Fibroblast of skin of scalp (primary cell): Measurements from ENCODE around the gene GPR183.
A peak's percentile ranks its signal among the peaks of the same experiment; 100 is the strongest.

Source experiments
- DNase-seq: peaks from one replicate; pipeline ENCODE4 v3.0.0-alpha.2; 2013

Gene GPR183

GRCh38 chr13:99339230-99339721 is 32.1 kb upstream of the GPR183 start:
- no peak for DNase-seq

DNA sequence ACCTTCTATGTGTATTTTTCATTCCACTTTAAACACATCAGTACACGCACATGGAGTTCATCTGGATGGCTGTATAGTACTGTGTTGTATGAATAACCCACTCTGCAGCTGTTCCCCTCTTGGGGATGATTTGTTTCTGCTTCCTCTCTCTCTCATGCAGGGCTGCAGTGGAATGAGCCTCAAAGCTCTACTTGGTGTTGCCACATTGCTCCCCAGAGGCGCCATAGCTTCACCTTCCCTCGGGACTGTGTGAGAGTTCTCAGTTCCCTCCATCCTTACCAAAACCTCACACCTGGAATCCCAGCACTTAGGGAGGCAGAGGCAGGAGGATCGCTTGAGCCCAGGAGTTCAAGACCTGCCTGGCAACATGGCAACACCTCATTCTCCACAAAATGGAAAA is 28.4 kb upstream of the GPR183 start:
- DNase-seq, result peak; percentile 33

DNA sequence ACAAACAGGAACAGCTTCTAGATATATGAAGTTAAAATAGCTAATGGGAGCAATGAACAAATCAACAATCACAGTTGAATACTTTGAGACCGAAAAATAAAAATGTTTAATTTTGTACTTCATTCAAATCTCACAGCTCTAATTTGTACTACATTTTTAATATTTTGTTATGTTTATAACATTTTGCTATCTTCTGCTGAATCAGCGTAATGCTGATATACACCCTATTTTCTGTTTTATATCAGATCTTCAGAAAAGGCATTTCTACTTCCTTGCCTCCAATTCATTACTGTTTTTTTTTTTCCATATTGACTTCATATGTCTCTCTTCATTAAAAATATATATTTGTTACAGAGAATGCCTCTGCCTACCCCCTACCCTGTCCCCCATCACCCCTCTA is 27.9 kb upstream of the GPR183 start:
- DNase-seq, result no peak

- DNase-seq, result no peak
These were observed 27.0 kb upstream of the GPR183 start for GRCh38 chr13:99334221-99334620.

DNA sequence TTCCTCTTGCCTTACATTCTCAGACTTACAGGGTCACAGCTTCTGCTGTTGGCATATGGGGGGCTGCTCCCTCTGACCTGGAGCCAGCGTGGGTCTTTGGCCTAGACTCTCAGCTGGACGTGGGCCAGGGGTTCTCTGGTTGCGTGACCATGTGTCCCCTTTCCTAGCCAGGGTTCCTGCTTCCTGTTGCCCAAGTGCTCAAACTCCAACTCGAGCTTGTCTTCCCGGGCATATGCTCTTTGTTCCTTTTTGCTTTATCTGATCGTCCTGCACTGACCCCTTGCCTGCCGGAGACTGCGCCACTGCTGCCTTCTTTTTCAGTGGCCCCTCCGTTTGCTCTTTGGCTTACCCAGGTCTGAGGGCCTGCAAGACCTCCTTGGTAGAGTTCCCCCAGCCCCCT is 25.3 kb upstream of the GPR183 start:
- no peak for DNase-seq

GRCh38 chr13:99331881-99332293 is 24.7 kb upstream of the GPR183 start:
- no peak for DNase-seq

- DNase-seq, result no peak
These were observed 23.7 kb upstream of the GPR183 start for GRCh38 chr13:99330942-99331341.

DNA sequence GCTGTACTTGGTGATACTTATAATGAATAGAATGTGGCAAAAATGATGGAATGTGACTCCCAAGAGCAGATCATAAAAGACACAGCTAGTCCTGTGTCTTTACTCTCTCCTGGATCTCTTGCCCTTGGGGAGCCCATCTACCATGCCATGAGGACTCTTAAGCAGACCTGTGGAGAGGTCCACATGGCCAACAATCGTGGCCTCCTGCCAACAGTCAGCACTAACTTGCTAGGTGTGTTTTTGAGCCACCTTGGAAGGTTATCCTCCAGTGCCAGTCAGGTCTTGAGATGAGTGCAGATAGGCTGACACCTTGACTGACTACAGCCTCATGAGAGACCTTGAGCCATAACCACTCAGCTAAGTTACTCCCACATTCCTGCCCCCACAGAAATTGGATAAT is 22.3 kb upstream of the GPR183 start:
- no peak for DNase-seq

- no peak for DNase-seq
These were observed 20.6 kb upstream of the GPR183 start for GRCh38 chr13:99327761-99328160.

- DNase-seq, result no peak
These were observed 19.9 kb upstream of the GPR183 start for GRCh38 chr13:99327126-99327525.

DNA sequence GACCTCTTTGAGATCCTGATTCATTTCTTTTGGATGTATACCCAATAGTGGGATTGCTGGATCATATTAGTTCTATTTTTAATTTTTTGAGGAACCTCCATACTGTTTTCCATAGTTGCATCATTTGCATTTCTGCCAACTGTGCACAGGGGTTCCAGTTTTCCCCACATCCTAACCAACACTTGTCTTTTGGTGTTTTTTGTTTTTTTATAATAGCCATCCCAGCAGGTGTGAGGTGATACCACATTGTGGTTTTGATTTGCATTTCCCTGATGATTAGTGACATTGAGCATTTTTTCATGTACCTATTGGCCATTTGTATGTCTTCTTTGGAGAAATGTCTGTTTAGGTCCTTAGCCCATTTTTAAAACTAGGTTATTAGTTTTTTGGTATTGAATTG is 18.8 kb upstream of the GPR183 start:
- no peak for DNase-seq

DNA sequence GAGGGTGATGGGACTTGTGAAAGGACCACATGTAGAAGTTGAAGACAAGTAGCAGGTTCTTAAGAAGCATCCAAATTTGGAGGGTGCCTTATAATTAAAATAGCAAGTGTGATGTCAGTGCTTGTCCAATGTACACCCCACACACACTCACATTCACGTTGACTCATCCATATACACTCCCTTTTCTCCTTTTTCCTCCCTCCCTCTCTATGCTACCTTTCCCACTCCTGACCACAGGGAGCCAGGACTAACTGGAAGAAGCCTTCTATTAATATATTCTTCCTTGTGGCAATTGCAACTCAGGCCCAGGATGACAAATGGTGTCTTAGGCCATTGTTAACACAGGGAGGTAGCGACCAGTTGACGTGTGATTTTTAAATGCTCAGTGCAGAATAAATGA is 16.3 kb upstream of the GPR183 start:
- no peak for DNase-seq

GRCh38 chr13:99322297-99323103 is 15.3 kb upstream of the GPR183 start:
- DNase-seq, result peak; percentile 83

DNA sequence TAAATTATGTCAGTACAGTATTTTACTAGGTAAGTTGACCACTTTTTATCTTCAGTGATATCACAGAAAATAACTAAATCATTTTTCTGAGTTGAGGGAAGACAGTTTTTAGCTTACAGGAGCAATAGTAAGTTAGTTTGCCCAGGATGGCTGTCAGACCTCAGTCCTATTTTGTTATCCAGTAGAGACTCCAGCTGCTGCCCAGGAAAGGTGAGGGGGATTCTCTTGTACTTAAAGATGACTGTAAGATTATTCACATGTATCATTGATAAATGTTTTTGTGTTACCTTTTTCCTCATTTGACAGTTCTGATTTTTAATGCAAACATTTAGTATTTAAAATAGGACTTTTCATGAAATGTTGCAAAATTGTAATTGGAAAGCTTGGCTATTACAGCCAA is 14.5 kb upstream of the GPR183 start:
- DNase-seq, result no peak

GRCh38 chr13:99320693-99321481 is 13.7 kb upstream of the GPR183 start:
- DNase-seq, result peak; percentile 85

GRCh38 chr13:99316657-99317256 is 9.6 kb upstream of the GPR183 start:
- DNase-seq, result no peak

- DNase-seq, result no peak
These were observed 9.0 kb upstream of the GPR183 start for GRCh38 chr13:99316224-99316623.

DNA sequence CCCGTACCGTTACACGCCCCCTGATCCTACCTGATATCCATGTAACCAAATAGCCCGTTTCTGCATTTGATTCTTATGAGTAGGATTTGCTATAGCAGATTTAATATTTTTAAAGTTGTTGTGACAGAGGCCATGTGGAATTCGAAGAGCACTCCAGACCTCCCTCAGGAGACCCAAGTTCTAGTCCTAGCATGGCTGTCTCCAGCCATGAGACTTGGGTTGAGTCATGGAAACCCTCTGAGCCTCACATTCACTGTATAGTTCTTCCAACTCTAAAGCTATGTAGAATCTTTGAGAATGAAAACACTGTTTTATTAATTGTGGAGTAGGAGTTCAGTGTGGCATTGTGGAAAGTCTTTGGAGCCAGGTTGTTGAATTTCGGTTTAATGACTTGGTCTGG is 8.0 kb upstream of the GPR183 start:
- no peak for DNase-seq

- no peak for DNase-seq
These were observed 7.5 kb upstream of the GPR183 start for GRCh38 chr13:99314640-99315176.

DNA sequence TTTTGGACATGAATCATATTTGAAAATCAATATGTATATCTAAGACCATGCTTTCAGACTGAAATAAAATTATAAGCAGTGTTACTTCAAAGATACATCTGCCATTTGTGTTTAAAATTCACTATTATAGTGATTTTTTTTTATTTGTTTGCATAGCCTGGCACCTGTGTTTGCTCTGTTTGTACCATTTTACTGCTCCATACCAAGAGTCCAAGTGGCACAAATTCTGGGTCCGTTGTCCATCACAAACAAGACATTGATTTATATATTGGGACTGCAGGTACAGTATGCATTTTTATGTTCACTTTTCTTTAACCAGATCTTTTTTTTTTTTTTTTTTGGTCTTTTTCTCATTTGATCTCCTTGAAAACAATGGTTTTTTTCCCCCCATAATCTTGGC is 6.7 kb upstream of the GPR183 start:
- DNase-seq, result no peak

- DNase-seq, result no peak
These were observed 6.3 kb upstream of the GPR183 start for GRCh38 chr13:99313501-99313900.

GRCh38 chr13:99312493-99312883 is 5.3 kb upstream of the GPR183 start:
- peak; percentile 59 for DNase-seq
